ENCODE data around the gene INAFM2.

The INAFM2 gene

DNA sequence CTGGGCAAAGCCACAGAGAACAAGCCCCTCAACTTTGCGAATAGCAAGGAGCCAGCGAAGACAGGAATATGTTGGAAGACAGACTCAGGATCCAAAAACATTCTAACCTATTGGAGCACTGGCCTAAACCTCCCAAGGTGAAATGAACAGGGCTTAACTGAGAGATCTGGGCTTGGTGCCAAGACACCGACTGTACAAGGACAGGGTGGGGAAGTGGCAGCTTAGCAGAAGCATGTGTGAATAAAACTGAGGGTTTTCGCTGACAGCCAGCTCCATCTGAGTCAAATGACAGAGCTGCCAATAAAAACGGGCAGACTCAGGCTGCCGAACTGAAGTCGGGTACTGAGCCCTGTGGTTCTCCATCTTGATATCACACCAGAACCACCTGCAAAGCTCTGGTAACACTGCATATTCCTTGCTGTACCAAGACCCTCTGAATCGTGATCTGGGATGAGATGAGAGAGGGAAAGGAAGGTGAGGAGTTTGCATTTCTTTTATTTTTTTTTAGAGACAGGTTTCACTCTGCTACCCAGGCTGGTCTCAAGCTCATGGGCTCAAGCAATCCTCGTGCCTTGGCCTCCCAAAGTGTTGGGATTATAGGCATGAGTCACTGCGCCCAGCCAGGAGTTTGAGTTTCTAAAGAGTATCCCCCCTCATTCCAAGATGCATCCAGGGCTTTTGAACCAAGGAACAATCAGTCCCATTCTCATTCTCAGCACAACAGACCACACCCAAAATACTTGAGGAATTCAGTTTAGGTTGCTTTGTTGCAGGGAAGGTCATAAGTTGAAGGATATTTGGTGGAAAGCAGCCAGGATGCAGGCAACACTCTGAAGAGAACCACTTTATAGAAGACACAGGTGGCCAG lies 9.7 kb upstream of the INAFM2 start:
- peaks cover 26 to 27% of the 10 kb centered on the region in 2 experiments for H3K4me1 ChIP-seq (ENCODE audit: control insufficient read depth in 1 of 2, insufficient read depth in 1 of 2, low read depth in 1 of 2, low read length in 1 of 2)
- no peak overlapping the region for H3K4me3 ChIP-seq (ENCODE audit: low read depth in 1 of 2, low read length in 1 of 2)
- H3K27me3 ChIP-seq = peaks cover 24% of the 10 kb centered on the region
- H3K9me3 ChIP-seq = no peaks in the 10 kb centered on the region
- H3K27ac ChIP-seq = no peak overlapping the region
- TF ChIP-seq, protein P1, sequence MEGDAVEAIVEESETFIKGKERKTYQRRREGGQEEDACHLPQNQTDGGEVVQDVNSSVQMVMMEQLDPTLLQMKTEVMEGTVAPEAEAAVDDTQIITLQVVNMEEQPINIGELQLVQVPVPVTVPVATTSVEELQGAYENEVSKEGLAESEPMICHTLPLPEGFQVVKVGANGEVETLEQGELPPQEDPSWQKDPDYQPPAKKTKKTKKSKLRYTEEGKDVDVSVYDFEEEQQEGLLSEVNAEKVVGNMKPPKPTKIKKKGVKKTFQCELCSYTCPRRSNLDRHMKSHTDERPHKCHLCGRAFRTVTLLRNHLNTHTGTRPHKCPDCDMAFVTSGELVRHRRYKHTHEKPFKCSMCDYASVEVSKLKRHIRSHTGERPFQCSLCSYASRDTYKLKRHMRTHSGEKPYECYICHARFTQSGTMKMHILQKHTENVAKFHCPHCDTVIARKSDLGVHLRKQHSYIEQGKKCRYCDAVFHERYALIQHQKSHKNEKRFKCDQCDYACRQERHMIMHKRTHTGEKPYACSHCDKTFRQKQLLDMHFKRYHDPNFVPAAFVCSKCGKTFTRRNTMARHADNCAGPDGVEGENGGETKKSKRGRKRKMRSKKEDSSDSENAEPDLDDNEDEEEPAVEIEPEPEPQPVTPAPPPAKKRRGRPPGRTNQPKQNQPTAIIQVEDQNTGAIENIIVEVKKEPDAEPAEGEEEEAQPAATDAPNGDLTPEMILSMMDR (IDR thresholded peaks at IDR 0.05) = no peak
- H3K36me3 ChIP-seq = no peaks in the 10 kb centered on the region

DNA sequence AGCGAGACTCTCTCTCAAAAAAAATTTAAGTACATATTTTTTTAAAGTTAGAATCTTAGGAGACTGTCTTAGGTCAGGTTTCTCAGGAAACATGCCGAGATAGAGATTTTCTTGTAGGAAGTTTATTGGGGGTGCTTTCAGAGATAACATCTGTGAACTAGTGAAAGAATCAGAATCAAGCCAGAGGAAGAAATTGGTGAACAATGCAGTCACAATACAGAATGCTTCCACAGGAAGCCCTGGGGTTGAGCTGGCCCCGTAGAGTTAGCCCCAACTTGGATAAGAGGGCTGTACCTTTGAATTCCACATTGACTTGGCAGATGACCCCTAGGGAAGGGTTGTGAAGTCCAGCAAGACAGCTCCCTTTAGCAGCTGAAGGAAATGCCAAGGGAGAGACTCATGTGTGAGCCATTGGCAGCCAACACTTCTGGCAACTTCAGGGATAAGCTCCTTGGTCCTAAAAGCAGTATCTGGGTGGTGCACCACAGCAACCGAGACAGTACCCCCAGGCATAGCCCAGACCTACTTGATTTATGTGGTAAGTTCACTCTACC lies 8.7 kb upstream of the INAFM2 start:
- H3K36me3 ChIP-seq = no peaks in the 10 kb centered on the region
- no peak overlapping the region for H3K4me3 ChIP-seq (ENCODE audit: low read depth in 1 of 2, low read length in 1 of 2)
- no peak overlapping the region for H3K27ac ChIP-seq
- H3K27me3 ChIP-seq = peaks cover 24% of the 10 kb centered on the region
- no peaks in the 10 kb centered on the region for H3K9me3 ChIP-seq
- H3K4me1 ChIP-seq (ENCODE audit: control insufficient read depth in 1 of 2, insufficient read depth in 1 of 2, low read depth in 1 of 2, low read length in 1 of 2) = peaks cover 16% of the 10 kb centered on the region in 2 experiments
- TF ChIP-seq, protein P1 (IDR thresholded peaks at IDR 0.05) = no peak

DNA sequence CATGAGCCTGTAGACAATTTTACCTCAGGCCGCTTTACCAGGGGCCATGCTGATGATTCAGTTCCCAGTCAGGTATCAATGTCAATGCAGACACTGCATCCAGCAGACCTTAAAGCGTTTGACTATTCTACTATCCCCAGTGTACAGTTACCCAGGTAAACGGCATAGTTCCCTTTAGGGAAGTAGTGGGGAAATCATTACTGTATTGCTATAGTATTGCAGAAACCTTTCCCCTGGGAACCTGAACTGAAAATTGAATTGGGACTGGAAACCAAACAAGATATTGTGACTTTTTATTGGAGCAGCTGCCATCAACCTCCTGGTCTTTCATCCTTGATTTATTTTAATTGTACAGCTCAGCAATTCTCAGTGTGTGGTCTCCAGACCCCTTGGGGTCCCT lies 6.6 kb upstream of the INAFM2 start:
- no peaks in the 10 kb centered on the region for H3K36me3 ChIP-seq
- H3K4me3 ChIP-seq (ENCODE audit: low read depth in 1 of 2, low read length in 1 of 2) = no peak overlapping the region
- H3K4me1 ChIP-seq (ENCODE audit: control insufficient read depth in 1 of 2, insufficient read depth in 1 of 2, low read depth in 1 of 2, low read length in 1 of 2) = peaks cover 10 to 15% of the 10 kb centered on the region in 2 experiments
- TF ChIP-seq, protein P1 (IDR thresholded peaks at IDR 0.05) = no peak
- no peaks in the 10 kb centered on the region for H3K9me3 ChIP-seq
- H3K27me3 ChIP-seq = peaks cover 24% of the 10 kb centered on the region
- H3K27ac ChIP-seq = no peak overlapping the region

DNA sequence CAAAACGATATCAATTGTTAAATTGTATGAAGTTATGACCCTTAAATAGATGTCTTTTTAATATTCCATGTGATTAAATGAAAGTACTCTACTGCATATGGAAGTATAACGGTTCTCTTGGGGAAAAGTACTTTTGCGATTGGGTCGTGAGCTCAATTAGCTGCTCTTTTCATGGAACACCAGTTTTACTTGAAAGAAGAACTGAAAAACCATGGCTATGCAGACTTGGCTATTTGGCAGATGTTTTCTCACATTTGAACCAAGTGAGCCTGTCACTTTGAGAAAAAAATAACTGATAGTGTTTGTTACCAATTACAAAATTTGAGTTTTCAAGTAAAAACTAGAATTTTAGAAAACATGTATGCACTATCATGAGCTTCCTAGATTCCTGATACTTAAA lies 5.9 kb upstream of the INAFM2 start:
- TF ChIP-seq, protein P1 (IDR thresholded peaks at IDR 0.05) = no peak
- no peaks in the 10 kb centered on the region for H3K36me3 ChIP-seq
- peaks cover 24% of the 10 kb centered on the region for H3K27me3 ChIP-seq
- H3K4me1 ChIP-seq (ENCODE audit: control insufficient read depth in 1 of 2, insufficient read depth in 1 of 2, low read depth in 1 of 2, low read length in 1 of 2) = peaks cover 10 to 15% of the 10 kb centered on the region in 2 experiments
- no peaks in the 10 kb centered on the region for H3K9me3 ChIP-seq
- no peak overlapping the region for H3K4me3 ChIP-seq (ENCODE audit: low read depth in 1 of 2, low read length in 1 of 2)
- H3K27ac ChIP-seq = no peak overlapping the region

DNA sequence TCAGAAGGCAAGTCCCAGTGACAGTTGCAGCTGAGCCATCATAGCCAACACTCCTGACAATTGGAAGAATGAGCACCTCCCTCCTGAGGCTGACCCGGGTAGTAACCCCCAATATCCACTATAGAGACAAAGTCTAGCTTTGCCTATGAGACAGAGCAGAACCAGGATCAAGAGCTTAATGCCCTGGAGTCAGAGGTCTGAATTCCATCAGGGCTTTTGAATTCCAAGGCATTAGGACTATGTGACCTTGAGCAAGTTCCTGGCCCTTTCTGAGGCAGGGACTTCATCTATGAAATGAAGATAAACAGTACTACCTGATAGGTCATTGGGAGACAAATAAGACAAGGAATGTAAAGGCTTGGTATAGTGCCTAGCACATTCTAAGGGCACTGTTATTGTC lies 3.1 kb upstream of the INAFM2 start:
- Histone ChIP-seq H3K27me3 (peaks cover 5% of the 10 kb centered on the region), H3K27ac (no peak overlapping the region), H3K36me3 (no peaks in the 10 kb centered on the region), H3K4me1 (ENCODE audit: control insufficient read depth in 1 of 2, insufficient read depth in 1 of 2, low read depth in 1 of 2, low read length in 1 of 2) (peaks cover 21 to 33% of the 10 kb centered on the region in 2 experiments), H3K4me3 (ENCODE audit: low read depth in 1 of 2, low read length in 1 of 2) (no peak overlapping the region), H3K9me3 (no peaks in the 10 kb centered on the region)
- TF ChIP-seq, protein P1 (IDR thresholded peaks at IDR 0.05) = no peak

All from neutrophil (primary cell).